HUDEP-2 (cell line): ENCODE results near the gene SLC35A3.
"Not testable (repeated sequence)": the region's sequence is repeated elsewhere in the genome, so short reads cannot be mapped to it uniquely, and the experiment has no call there.

ENCODE experiments used
- DNase-seq, 76 experiments: peaks; one replicate each; lab custom pipeline; 2025; ENCODE audit not compliant: unreplicated experiment in 76 of 76; lab: John Stamatoyannopoulos, UW

Gene SLC35A3

GRCh38 chr1:99970713-99971255 lies 988 bp downstream of the SLC35A3 start:
- peak in 6 of 76 experiments; percentile 1 to 27 (median 6) for DNase-seq

- DNase-seq: not testable (repeated sequence)
Observed at GRCh38 chr1:99972066-99972465, 2.3 kb downstream of the SLC35A3 start.

- DNase-seq: no peak
Observed at GRCh38 chr1:99975529-99975928, 5.7 kb downstream of the SLC35A3 start.

- DNase-seq: not testable (repeated sequence)
Observed at GRCh38 chr1:99977326-99977725, 7.5 kb downstream of the SLC35A3 start.

GRCh38 chr1:99978218-99978617 lies 8.4 kb downstream of the SLC35A3 start:
- no peak for DNase-seq

- no peak for DNase-seq
Observed at GRCh38 chr1:99979091-99979490, 9.3 kb downstream of the SLC35A3 start.

GRCh38 chr1:99980928-99981327 lies 11.1 kb downstream of the SLC35A3 start:
- no peak for DNase-seq

GRCh38 chr1:99986656-99987225 lies 16.9 kb downstream of the SLC35A3 start:
- DNase-seq: no peak

GRCh38 chr1:99988210-99988765 lies 18.5 kb downstream of the SLC35A3 start:
- DNase-seq: no peak

GRCh38 chr1:99992044-99992722 lies 22.4 kb downstream of the SLC35A3 start:
- no peak for DNase-seq

- peak in 13 of 76 experiments; percentile 2 to 68 (median 42) for DNase-seq
Observed at GRCh38 chr1:99992760-99993467, 23.1 kb downstream of the SLC35A3 start.

- DNase-seq: peak in 8 of 76 experiments; percentile 2 to 57 (median 20)
Observed at GRCh38 chr1:99993468-99993845, 23.7 kb downstream of the SLC35A3 start.

GRCh38 chr1:99994496-99994895 lies 24.7 kb downstream of the SLC35A3 start:
- no peak for DNase-seq

- no peak for DNase-seq
Observed at GRCh38 chr1:99996951-99997350, 27.2 kb downstream of the SLC35A3 start.

GRCh38 chr1:100001462-100001861 lies 31.7 kb downstream of the SLC35A3 start:
- DNase-seq: no peak

- no peak for DNase-seq
Observed at GRCh38 chr1:100005424-100005823, 35.6 kb downstream of the SLC35A3 start.

- DNase-seq: no peak
Observed at GRCh38 chr1:100006688-100007087, 36.9 kb downstream of the SLC35A3 start.

GRCh38 chr1:100009458-100009857 lies 39.7 kb downstream of the SLC35A3 start:
- no peak for DNase-seq

GRCh38 chr1:100010804-100011203 lies 41.0 kb downstream of the SLC35A3 start:
- no peak for DNase-seq

- no peak for DNase-seq
Observed at GRCh38 chr1:100019220-100019619, 49.4 kb downstream of the SLC35A3 start.

- DNase-seq: no peak
Observed at GRCh38 chr1:100023482-100023881, 53.7 kb downstream of the SLC35A3 start.
